ENCODE data around the gene ADRA1B. TPM values are rescaled to one million over a fixed set of nuclear protein-coding genes. Genes with fewer than 3 reads are reported as not detected.
A peak's percentile ranks its signal among the peaks of the same experiment; 100 is the strongest.

ADRA1B gene
- total and polyA plus RNA-seq, 7 experiments from 2014 or later, result 0.10 TPM; not detected in 6

DNA sequence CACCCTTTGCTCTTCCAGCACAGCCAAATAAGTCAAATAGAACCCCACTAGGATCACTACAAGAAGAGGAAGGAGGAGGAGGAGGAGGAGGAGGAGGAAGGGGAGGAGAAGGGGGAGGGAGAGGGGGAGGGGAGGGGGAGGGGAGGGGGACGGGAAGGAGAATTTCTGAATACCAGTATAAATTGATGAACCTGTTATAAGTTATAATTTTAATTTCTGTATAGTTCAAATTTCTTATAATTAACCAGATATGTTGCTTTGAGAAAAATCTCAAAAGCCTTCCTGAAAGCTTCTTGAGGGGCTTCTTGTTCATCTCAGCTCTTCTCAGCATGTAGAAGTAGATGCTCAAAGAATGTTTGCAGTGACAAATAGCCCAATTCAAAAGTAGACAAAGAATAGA, 15.0 kb upstream of the ADRA1B start:
- no peaks in the 10 kb centered on the region for H3K36me3 Mint-ChIP-seq
- no peak for ATAC-seq
- H3K4me1 ChIP-seq (ENCODE audit: control insufficient read depth in 2 of 2, insufficient read depth in 2 of 2, low read length in 2 of 2), result no peaks in the 10 kb centered on the region
- intact Hi-C loops (cut with micrococcal nuclease), result no loop called here
- H3K9me3 Mint-ChIP-seq, result no peaks in the 10 kb centered on the region
- DNase-seq, result no peak
- H3K27ac Mint-ChIP-seq, result no peak overlapping the region
- H3K27ac ChIP-seq (ENCODE audit: low read depth, low read length), result no peak overlapping the region
- no peak overlapping the region for H3K4me3 ChIP-seq (ENCODE audit: low read length)
- H3K9me3 ChIP-seq (ENCODE audit: control insufficient read depth in 2 of 3, low read length in 3 of 3), result no peaks in the 10 kb centered on the region
- ChIA-PET POLR2A (no interaction called here), CTCF (no interaction called here)
- no peak overlapping the region for H3K4me3 Mint-ChIP-seq
- peaks cover 0 to 15% (median 10%) of the 10 kb centered on the region in 7 donors for H3K4me1 Mint-ChIP-seq
- H3K27me3 Mint-ChIP-seq, result peaks cover 5 to 31% (median 19%) of the 10 kb centered on the region in 5 donors
- no peaks in the 10 kb centered on the region for H3K27me3 ChIP-seq (ENCODE audit: control insufficient read depth in 2 of 2, insufficient read depth in 2 of 2, low read length in 2 of 2)
- no peaks in the 10 kb centered on the region for H3K36me3 ChIP-seq (ENCODE audit: control insufficient read depth in 2 of 3, insufficient read depth in 3 of 3, low read length in 3 of 3)

DNA sequence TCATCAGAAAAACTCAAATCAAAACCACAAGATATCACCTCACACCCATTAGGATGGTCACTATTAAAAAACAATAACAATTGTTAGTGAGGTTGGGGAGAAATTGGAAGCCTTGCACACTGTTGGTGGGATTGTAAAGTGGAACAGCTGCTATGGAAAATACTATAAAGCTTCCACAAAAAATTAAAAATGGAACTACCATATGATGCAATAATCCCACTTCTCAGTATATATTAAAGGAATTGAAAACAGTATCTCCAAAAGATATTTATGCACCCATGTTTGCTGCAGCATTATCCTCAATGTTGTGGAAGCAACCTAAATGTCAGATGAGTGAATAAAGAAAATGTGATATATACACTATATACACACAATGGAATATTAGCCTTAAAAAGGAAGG, 14.5 kb upstream of the ADRA1B start:
- no peak overlapping the region for H3K27ac ChIP-seq (ENCODE audit: low read depth, low read length)
- no peaks in the 10 kb centered on the region for H3K9me3 ChIP-seq (ENCODE audit: control insufficient read depth in 2 of 3, low read length in 3 of 3)
- no peaks in the 10 kb centered on the region for H3K36me3 ChIP-seq (ENCODE audit: control insufficient read depth in 2 of 3, insufficient read depth in 3 of 3, low read length in 3 of 3)
- no peaks in the 10 kb centered on the region for H3K4me1 ChIP-seq (ENCODE audit: control insufficient read depth in 2 of 2, insufficient read depth in 2 of 2, low read length in 2 of 2)
- intact Hi-C loops (cut with micrococcal nuclease), result no loop called here
- Mint-ChIP-seq H3K36me3 (no peaks in the 10 kb centered on the region), H3K4me3 (no peak overlapping the region), H3K4me1 (peaks cover 0 to 15% (median 10%) of the 10 kb centered on the region in 7 donors), H3K27me3 (peaks cover 5 to 29% (median 15%) of the 10 kb centered on the region in 5 donors), H3K9me3 (peaks cover 0 to 1% (median 0%) of the 10 kb centered on the region in 11 donors), H3K27ac (no peak overlapping the region)
- DNase-seq, result no peak
- no peaks in the 10 kb centered on the region for H3K27me3 ChIP-seq (ENCODE audit: control insufficient read depth in 2 of 2, insufficient read depth in 2 of 2, low read length in 2 of 2)
- ATAC-seq, result no peak
- H3K4me3 ChIP-seq (ENCODE audit: low read length), result no peak overlapping the region
- POLR2A ChIA-PET, result no interaction called here
- CTCF ChIA-PET, result no interaction called here

GRCh38 chr5:159902444-159903121, 13.7 kb upstream of the ADRA1B start:
- peaks cover 0 to 2% (median 0%) of the 10 kb centered on the region in 11 donors for H3K9me3 Mint-ChIP-seq
- ChIA-PET POLR2A (no interaction called here), CTCF (no interaction called here)
- H3K36me3 ChIP-seq (ENCODE audit: control insufficient read depth in 2 of 3, insufficient read depth in 3 of 3, low read length in 3 of 3), result no peaks in the 10 kb centered on the region
- no peak for DNase-seq
- H3K4me1 Mint-ChIP-seq, result peaks cover 0 to 15% (median 10%) of the 10 kb centered on the region in 7 donors
- no peak overlapping the region for H3K4me3 Mint-ChIP-seq
- H3K9me3 ChIP-seq (ENCODE audit: control insufficient read depth in 2 of 3, low read length in 3 of 3), result no peaks in the 10 kb centered on the region
- H3K27ac Mint-ChIP-seq, result no peak overlapping the region
- intact Hi-C loops (cut with micrococcal nuclease), result no loop called here
- no peaks in the 10 kb centered on the region for H3K4me1 ChIP-seq (ENCODE audit: control insufficient read depth in 2 of 2, insufficient read depth in 2 of 2, low read length in 2 of 2)
- H3K27me3 Mint-ChIP-seq, result peaks cover 5 to 29% (median 12%) of the 10 kb centered on the region in 5 donors
- ATAC-seq, result no peak
- H3K27me3 ChIP-seq (ENCODE audit: control insufficient read depth in 2 of 2, insufficient read depth in 2 of 2, low read length in 2 of 2), result no peaks in the 10 kb centered on the region
- no peak overlapping the region for H3K27ac ChIP-seq (ENCODE audit: low read depth, low read length)
- no peaks in the 10 kb centered on the region for H3K36me3 Mint-ChIP-seq
- no peak overlapping the region for H3K4me3 ChIP-seq (ENCODE audit: low read length)

DNA sequence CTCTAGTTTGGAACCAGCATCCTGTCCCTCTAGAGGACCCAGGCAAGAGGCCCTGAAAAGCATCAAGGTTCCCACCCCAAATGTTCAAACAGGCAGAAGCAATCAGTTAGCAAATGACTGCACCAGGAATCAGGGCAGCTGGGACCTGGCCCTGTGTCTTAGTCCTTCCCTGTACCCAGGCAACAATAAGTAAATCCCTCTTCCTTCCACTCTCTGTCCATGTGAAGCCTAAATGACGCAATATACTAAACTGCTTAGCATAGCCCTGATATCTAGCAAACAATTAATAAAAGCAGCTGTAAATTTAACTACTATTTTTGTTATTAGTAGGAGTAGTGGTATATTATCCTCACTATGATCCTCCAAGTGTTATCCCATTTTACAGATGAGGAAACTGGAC, 13.2 kb upstream of the ADRA1B start:
- CTCF ChIA-PET, result no interaction called here
- ATAC-seq (no peak), DNase-seq (no peak)
- Histone ChIP-seq H3K27me3 (ENCODE audit: control insufficient read depth in 2 of 2, insufficient read depth in 2 of 2, low read length in 2 of 2) (no peaks in the 10 kb centered on the region), H3K27ac (ENCODE audit: low read depth, low read length) (no peak overlapping the region), H3K36me3 (ENCODE audit: control insufficient read depth in 2 of 3, insufficient read depth in 3 of 3, low read length in 3 of 3) (no peaks in the 10 kb centered on the region), H3K4me3 (ENCODE audit: low read length) (no peak overlapping the region), H3K9me3 (ENCODE audit: control insufficient read depth in 2 of 3, low read length in 3 of 3) (no peaks in the 10 kb centered on the region), H3K4me1 (ENCODE audit: control insufficient read depth in 2 of 2, insufficient read depth in 2 of 2, low read length in 2 of 2) (no peaks in the 10 kb centered on the region)
- Mint-ChIP-seq H3K27ac (no peak overlapping the region), H3K4me3 (no peak overlapping the region), H3K4me1 (peaks cover 0 to 15% (median 10%) of the 10 kb centered on the region in 7 donors), H3K27me3 (peaks cover 7 to 28% (median 14%) of the 10 kb centered on the region in 5 donors), H3K36me3 (no peaks in the 10 kb centered on the region), H3K9me3 (peaks cover 0 to 2% (median 0%) of the 10 kb centered on the region in 11 donors)
- POLR2A ChIA-PET, result no interaction called here
- intact Hi-C loops (cut with micrococcal nuclease), result no loop called here

GRCh38 chr5:159904874-159905273, 11.4 kb upstream of the ADRA1B start:
- Mint-ChIP-seq H3K27ac (no peak overlapping the region), H3K4me1 (peaks cover 0 to 15% (median 10%) of the 10 kb centered on the region in 7 donors), H3K27me3 (peaks cover 15 to 25% (median 18%) of the 10 kb centered on the region in 5 donors), H3K4me3 (no peak overlapping the region), H3K9me3 (peaks cover 0 to 2% (median 0%) of the 10 kb centered on the region in 11 donors), H3K36me3 (no peaks in the 10 kb centered on the region)
- H3K36me3 ChIP-seq (ENCODE audit: control insufficient read depth in 2 of 3, insufficient read depth in 3 of 3, low read length in 3 of 3), result no peaks in the 10 kb centered on the region
- H3K4me3 ChIP-seq (ENCODE audit: low read length), result no peak overlapping the region
- no peak for DNase-seq
- ChIA-PET POLR2A (no interaction called here), CTCF (no interaction called here)
- intact Hi-C loops (cut with micrococcal nuclease), result no loop called here
- no peaks in the 10 kb centered on the region for H3K27me3 ChIP-seq (ENCODE audit: control insufficient read depth in 2 of 2, insufficient read depth in 2 of 2, low read length in 2 of 2)
- ATAC-seq, result no peak
- H3K9me3 ChIP-seq (ENCODE audit: control insufficient read depth in 2 of 3, low read length in 3 of 3), result no peaks in the 10 kb centered on the region
- no peak overlapping the region for H3K27ac ChIP-seq (ENCODE audit: low read depth, low read length)
- H3K4me1 ChIP-seq (ENCODE audit: control insufficient read depth in 2 of 2, insufficient read depth in 2 of 2, low read length in 2 of 2), result no peaks in the 10 kb centered on the region

- no peaks in the 10 kb centered on the region for H3K4me1 ChIP-seq (ENCODE audit: control insufficient read depth in 2 of 2, insufficient read depth in 2 of 2, low read length in 2 of 2)
- Mint-ChIP-seq H3K27me3 (peaks cover 15 to 20% (median 16%) of the 10 kb centered on the region in 5 donors), H3K4me3 (peak overlapping the region in 1 of 10 donors; percentile 46), H3K4me1 (peaks cover 0 to 15% (median 10%) of the 10 kb centered on the region in 7 donors), H3K9me3 (peaks cover 0 to 2% (median 0%) of the 10 kb centered on the region in 11 donors), H3K27ac (no peak overlapping the region), H3K36me3 (no peaks in the 10 kb centered on the region)
- no peaks in the 10 kb centered on the region for H3K9me3 ChIP-seq (ENCODE audit: control insufficient read depth in 2 of 3, low read length in 3 of 3)
- DNase-seq, result no peak
- no peak overlapping the region for H3K4me3 ChIP-seq (ENCODE audit: low read length)
- intact Hi-C loops (cut with micrococcal nuclease), result no loop called here
- POLR2A ChIA-PET, result no interaction called here
- no peaks in the 10 kb centered on the region for H3K27me3 ChIP-seq (ENCODE audit: control insufficient read depth in 2 of 2, insufficient read depth in 2 of 2, low read length in 2 of 2)
- no peak for ATAC-seq
- CTCF ChIA-PET, result no interaction called here
- H3K27ac ChIP-seq (ENCODE audit: low read depth, low read length), result no peak overlapping the region
- H3K36me3 ChIP-seq (ENCODE audit: control insufficient read depth in 2 of 3, insufficient read depth in 3 of 3, low read length in 3 of 3), result no peaks in the 10 kb centered on the region
These were observed 10.8 kb upstream of the ADRA1B start for GRCh38 chr5:159905496-159905895.

DNA sequence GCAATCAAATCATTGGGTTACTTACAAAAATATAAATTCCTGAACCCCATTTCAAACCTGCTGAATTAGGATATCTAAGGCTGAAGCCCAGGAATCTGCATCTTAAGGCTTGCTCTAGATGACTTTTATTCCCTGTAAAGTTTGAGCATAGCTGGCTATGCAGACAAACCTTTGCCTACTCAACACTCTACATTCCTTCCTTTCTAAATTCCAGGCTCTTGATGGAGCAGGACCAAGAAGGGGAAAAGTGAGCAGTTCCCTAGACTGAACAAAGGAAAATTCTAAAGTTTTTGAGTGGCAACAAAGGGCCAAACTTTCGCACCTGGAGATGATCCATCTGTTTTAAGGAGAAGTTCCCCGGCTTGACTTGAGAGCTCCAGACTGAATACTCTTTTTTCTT, 9.8 kb upstream of the ADRA1B start:
- ATAC-seq (no peak), DNase-seq (no peak)
- Histone ChIP-seq H3K4me1 (ENCODE audit: control insufficient read depth in 2 of 2, insufficient read depth in 2 of 2, low read length in 2 of 2) (no peaks in the 10 kb centered on the region), H3K27me3 (ENCODE audit: control insufficient read depth in 2 of 2, insufficient read depth in 2 of 2, low read length in 2 of 2) (no peaks in the 10 kb centered on the region), H3K36me3 (ENCODE audit: control insufficient read depth in 2 of 3, insufficient read depth in 3 of 3, low read length in 3 of 3) (no peaks in the 10 kb centered on the region), H3K9me3 (ENCODE audit: control insufficient read depth in 2 of 3, low read length in 3 of 3) (no peaks in the 10 kb centered on the region), H3K27ac (ENCODE audit: low read depth, low read length) (no peak overlapping the region), H3K4me3 (ENCODE audit: low read length) (no peak overlapping the region)
- Mint-ChIP-seq H3K9me3 (peaks cover 0 to 2% (median 0%) of the 10 kb centered on the region in 11 donors), H3K4me1 (peaks cover 0 to 15% (median 10%) of the 10 kb centered on the region in 7 donors), H3K27ac (no peak overlapping the region), H3K27me3 (peaks cover 14 to 20% (median 18%) of the 10 kb centered on the region in 5 donors), H3K36me3 (no peaks in the 10 kb centered on the region), H3K4me3 (no peak overlapping the region)
- intact Hi-C loops (cut with micrococcal nuclease), result no loop called here
- CTCF ChIA-PET, result no interaction called here
- POLR2A ChIA-PET, result no interaction called here

All from naive thymus-derived CD4-positive, alpha-beta T cell (primary cell).